Daoy (cell line): ENCODE measurements around the gene RFNG. TPM values are rescaled to one million over a fixed set of nuclear protein-coding genes. Genes with fewer than 3 reads are reported as not detected.

Experiments used
- DNase-seq: peaks from one replicate; pipeline ENCODE4 v3.0.0-alpha.2; 2015; ENCODE audit warnings: low read depth
- total RNA-seq: library from RNA; depleted of rRNA; stranded (reverse); fragments of >200 nt; shearing (Covaris generic); gene quantifications from 2 replicates; pipeline ENCODE4 v1.2.3, GENCODE V29; 2014

Gene RFNG
- total RNA-seq, 1 experiment from 2014 or later, result 20.2 TPM

DNA sequence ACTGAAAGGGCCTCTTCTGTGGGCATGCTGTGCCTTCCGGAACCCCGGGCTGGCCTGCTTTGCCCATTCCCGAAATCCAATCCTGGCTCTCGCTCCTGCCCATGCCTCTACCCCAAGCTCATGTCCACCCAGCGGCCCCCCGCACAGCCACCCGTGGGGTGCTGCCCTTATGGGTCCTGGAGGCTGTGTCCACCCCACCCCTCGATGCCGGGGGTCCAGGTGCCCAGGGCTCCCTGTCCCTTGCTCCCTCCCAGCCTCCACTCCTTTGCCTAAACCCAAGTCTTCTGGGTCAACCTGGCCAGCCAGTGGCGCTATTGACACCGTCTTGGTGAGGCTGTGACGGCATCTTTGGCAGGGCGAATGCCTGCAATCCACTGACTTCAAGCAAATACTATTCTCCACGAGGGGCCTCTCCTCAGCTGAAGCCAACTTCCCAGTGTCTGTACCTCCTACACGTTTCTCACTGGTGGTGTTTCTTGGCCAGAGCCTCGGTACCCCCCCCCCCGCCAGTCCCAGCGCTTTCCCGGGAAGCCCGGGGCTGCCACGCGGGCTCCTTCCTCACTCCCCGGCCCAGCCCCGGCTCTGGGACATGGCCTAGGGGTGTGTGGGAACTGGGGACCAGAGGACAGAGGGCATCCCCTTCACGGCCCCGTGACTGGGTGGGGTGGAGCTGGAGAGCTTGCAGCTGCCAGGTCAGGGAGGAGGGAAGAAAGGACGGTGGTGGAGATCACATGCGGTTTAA, 26.2 kb upstream of the RFNG start:
- DNase-seq, result no peak

DNA sequence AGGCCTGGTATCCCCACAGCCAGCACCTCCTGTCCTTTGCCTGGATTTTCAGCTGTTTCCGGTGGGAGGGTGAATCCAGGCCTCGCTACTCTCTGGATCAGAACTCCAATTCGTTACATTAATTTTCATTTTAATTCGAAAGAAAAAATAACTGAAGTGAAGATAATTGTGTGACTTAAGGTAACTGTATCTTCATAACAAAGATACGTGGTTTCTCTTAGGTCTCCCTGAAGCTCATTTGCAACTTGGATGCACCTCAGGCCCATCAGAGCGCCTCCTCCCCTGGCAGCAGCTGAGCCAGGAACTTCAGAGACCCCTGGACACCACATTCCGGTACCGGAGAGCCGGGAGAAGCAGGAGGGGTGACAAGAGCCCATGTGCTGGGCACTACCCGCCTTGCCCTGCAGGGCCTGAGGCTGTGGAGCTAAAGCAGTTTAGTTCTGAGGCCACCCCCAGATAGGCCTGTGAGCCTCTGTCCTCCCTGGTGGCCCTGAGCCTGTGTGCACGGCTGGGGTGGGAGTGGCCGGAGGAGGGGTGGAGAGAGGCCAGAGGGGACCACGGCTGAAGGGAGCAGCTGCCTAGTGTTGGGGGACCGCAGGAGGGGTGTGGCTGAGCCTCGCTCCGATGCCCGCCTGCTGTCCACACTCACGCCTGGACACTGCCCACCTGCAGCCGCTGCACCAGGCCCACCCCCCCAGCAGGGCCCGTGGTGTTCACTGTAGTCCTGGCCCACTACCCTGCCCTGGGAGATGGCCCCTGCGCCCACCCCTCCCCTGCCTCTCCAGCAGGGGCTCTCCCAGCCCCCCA, 25.4 kb upstream of the RFNG start:
- DNase-seq, result no peak

DNA sequence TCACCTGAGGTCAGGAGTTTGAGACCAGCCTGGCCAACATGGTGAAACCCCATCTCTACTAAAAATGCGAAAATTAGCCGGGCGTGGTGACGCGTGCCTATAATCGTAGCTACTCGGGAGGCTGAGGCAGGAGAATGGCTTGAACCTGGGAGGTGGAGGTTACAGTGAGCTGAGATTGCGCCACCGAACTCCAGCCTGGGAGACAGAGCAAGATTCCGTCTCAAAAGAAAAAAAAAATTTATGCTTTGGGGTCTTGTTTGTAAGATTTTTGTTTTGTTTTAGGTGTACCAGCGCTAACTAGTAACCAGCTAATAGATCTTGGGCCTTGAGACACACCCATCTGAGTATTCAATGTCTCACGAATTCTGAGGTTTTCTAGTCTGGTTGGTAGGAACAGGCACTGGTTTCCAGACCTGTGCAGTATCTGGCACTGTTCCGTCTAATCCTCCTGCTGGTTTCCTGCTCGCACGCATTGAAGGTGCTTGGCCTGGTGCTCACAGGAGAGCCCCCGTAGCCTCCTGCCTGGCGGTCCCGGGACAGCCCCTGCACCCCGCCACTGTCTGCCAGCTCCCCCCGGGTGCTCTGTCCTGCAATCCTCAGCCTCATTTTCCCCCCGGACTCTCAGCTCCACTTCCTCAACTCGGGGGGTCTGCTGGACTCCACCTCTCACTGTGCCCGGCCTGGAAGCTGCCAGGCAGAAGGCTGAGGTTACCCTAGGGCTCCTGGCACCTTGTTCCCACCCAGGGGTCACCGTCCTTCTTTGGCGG, 24.6 kb upstream of the RFNG start:
- no peak for DNase-seq

DNA sequence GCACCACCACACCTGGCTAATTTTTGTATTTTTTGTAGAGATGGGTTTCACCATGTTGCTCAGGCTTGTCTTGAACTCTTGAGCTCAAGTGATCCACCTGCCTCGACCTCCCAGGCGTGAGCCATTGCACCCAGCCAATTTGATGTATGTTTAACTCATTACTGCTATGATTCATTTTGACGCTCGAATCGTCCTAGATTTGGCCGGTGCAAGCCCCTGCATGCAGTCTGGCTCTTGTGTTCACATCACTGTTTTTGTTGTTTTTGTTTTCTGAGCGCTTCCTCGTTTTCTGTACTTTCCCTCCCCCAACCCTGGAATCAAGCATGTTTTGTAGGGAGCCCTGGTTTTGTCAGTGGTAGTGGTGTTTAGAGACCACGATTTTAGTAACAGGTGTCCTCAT, 21.8 kb upstream of the RFNG start:
- DNase-seq, result no peak

DNA sequence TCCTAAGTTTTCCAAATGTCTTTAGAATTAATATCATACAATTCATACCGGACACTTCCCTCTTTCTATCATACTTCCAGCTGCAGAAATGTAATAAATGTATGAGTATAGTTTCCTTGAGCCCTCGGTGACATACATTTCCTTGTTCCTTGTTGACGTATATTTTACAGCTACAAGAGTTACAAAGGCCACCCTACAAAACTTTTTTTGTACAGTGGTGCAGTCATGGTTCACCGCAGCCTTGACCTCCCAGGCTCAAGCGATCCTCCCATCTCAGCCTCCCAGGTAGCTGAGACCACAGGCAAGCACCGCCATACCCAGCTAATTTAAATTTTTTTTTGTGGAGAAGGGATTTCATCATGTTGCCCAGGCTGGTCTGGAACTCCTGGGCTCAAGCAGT, 21.2 kb upstream of the RFNG start:
- DNase-seq, result no peak

DNA sequence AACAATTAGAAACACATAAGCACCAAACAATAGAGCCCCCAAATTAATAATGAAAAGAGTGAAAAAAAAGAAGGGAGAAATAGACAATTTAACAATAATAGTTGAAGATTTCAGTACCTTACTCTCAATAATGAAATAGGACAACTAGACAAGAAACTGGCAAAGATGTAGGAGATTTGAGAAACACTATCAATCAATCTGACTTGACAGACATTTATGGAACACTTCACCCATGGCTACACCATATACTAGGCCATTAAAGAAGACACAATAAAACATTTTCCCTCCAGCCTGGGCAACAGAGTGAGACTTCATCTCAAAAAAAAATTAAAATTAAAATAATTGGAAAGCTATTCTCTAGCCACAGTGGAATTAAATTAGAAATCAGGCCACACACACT, 19.0 kb upstream of the RFNG start:
- DNase-seq, result no peak

DNA sequence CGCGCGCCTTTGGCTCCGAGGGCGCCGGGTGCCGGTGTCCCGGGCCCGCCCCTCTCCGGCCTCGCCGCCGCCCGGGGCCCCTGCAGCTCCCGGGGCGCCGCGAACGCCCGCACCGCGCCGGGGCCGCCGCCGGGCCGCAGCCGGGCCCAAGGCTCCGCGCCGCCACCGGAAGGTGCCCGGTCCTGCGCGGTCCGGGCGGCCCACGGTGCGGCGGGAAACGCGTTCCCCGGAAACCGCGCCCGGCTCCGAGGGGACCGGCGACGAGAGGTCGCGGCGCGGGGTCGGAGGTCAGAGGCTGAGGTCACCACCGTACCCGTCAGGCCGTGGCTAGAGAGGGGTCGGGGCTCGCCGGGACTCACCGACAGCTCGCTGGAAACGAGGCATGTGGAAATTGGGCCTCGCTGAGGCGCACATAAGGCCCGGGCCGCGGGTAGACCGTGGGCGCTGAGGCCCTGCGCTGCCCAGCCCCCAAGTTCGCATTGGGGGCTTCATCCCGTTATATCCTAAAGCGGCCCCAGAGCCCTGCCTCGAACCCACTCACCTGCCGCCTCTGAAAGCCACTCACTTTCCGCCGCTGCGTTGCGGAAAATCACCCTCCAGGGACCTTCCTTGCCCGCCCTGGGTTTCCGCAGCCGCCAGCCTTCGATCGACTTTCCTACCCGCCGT, 14.2 kb upstream of the RFNG start, which contains the start of gene DUS1L:
Gene DUS1L (minus strand): TSS at position 167 of the 666 bp plus-strand sequence. CDS start 745 bp downstream, outside the sequence.
- DNase-seq, result peak; percentile 61

DNA sequence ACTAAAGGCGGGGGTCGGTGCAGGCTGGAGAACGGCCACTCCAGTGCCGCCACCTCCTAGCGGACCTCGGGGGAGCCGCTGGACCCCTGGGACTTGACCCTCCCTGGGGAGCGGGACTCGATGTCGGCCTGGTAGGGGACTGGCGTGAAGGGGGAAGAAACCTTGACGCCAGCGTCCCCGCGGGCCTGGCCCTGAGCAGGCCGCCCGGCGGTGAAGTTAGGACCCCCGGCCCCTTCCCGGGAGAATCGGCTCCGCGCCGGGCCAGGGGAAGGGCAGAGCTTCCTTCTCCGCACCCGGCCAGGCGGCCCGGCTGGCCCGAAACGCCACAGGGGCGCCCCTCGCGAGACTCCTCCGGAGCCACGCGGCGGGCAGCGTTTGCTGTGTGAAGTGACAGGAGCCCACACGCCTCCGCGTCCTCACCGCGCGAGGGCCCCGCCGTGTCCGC, 13.6 kb upstream of the RFNG start:
- no peak for DNase-seq

DNA sequence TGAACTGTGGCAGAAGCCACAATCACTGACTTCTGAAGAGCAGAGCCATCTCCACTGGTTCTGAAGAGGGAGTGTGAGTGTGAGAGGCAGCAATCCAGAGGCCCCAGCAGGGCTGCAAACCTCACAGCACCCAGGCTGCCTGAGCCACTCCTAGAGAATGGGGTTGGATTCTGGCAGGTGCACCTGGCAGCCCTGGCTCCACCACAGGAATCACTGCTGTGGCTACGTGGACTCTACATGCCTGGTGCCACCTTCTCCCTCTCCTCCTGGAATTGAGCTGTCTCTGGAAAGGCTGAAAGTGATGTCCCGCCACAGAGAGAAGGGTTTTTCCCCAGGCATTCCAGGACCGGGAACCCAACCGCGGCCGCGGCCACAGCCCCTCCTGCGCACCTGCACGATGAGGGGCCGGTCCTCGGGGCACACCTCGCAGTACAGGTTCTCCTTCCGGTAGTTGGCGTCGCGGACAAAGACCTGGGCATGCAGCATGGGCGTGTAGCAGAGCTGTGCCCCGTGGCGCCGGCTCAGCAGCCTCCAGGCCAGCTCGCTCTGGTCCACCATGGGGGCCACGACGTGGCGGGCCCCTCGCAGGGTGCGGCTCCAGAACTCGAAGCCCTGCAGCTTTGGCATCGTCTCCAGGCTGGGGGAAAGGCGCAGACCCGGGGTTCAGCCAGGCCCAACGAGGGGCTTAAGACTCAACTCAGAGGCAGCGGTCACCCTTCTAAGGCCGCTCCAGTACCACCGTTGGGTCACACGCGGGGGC, 13.0 kb upstream of the RFNG start:
- DNase-seq, result no peak

DNA sequence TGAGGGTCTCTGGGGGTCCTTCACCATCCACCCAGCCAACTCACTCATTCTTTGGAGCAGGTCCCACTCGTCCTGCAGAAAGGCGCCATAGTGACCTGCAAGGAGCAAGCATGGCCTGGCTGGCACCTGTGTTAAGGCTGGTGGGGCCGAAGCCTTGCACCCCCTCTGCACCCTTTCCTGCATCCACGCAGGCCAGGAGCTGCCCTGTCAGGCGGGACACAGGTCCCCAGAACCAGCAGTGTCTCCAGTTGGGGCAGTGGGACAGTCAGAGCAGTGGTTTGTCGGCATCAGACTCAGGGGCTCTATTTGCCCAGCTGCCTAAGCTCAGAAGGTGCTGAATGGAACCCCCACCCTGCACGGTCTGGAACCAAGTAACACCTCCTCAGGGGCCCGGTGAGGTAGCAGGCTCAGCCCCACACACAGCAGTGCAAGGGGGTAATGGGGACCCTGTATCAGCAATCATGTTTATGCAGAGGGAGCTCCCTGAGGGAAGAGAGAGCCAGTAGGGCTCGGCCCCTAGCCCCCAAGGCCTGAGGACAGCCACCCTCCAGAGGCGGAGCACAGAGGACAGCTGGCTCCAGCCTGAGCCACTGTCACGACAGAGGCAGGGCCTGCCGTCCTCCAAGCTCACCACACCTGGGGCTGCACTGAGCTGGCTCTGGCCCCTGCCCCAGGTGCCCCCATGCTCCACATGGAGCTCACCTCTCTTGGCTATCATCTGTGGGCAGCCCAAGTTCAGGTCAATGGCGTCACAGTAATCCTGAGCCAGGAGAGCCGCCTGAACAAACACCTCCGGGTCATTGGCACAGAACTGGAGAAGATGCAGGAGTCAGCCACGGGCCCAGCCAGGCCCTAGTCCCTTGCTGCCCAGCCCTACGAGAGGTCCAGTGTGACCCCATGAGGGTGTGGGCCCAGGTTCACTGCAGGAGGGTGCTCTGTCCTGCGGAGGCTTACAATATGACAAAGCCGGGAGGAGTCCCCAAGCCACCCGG, 12.1 kb upstream of the RFNG start:
- no peak for DNase-seq

DNA sequence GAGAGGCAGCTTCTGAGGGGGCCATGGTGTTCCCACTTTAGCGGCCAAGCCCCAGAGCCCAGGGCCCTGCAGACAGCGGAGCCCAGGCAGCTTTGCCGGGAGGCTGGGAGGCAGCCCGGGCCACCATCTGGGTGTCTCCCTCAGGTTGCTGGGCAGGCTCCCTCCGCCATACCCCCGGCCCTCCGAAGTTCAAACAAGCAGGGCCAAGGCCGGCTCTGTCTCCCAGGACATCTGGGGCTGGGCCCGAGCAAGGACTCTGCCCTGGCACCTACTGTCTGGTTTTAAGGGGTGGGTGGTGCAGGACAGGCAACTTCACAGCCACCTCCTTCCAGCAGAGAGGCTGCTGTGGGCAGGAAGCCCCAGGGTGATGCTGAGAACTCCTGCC, 11.4 kb upstream of the RFNG start:
- DNase-seq, result no peak

DNA sequence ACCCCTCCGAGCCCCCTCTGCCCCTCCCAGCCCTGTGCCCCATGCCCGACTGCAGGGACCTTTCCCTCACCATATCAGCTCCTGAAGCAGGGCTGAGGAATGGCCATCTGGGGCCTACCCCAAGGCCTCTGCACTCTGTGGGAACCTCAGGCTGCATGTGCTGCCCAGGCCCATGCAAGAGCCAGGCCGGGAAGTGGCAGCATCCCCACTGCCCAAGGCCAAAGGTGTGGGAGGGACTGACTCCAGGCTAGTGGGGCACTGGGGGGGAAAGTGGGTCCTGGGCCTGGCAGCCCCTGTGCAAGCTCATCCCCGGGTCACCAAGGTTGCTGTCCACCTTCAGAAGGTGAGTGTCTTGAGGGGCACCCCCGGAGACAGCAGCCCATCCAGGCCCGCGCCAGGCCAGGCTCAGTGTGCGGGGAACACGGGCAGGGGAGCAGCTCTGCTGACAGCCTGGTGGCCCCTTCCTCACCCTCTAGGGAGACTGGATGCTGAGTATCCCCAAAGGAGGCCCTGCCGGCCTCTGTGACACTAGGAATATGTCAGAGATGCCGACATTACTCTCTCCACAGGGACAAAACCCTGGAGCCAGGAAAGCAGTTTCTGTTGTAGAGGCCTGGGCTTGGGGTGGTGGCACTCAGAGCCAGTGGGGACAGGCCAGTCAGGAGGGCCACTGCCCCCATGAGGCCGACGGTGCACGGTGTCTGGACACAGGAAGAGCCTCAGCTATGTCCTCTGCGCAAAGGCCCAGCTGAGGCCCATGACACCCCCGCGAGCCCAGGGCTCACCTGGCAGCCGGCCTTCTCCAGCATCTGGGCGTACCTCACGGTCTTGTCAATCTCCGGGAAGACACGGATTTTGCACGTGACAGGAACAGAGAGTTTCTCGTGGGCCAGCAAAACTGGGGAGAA, 10.7 kb upstream of the RFNG start:
- DNase-seq, result no peak

DNA sequence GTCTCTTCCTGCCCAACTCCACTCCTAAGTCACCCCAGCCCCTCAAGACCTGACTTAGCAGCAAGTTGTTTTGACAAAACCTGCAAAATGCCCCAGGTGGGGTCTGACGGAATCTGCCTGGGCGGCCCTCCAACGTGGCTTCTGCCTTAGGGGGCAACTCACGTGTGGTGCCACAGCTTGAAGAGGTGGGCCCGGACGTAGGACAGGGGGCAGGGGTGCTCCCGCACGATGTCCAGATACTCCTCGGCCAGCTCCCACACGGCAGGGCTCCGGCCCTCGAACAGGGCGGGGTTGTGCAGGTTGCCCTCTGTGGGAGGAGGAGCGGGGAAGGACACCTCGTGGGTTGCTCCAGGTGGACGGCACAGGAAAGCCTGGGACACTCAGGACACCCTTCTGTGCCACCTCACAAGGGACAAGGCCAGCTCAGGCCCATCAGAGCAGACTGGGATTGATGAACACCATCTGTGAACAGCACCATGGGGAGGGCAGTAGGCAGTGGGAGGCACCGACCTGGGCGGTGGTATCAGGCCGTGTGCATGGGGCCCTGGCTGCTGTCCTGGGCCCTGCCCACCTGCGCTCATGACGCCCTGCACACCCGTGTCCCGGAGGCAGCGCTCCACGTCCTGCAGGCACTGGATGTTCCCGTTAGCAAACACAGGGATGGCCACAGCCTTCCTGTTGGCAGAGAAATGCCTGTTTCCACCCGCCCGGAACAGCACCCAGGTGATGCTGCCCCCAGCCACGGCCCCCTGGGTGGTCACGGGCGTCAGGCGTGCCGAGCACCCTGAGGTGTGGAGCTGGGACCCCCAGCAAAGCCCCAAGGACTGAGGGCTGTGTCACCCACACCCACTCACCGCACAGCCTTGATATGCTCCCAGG, 9.7 kb upstream of the RFNG start:
- no peak for DNase-seq

DNA sequence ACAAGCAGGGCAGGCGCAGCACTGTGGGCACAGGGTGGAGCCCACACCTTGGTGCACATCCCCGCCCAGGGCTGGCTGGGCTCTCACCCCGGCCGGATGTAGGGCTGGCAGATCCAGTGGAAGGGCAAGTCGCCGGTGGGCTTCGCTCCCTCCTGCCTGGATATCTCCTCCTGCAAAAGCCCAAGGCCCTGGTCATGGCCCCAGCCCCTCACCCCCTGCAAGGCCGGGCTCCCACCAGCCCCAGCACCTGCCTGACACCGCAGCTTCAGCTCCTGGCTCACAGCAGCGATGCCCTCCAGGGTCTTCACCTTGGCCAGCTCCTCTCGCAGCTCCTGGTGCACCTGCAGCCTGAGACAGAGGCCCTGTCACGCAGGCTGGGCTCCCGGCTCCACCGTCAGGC, 9.0 kb upstream of the RFNG start:
- peak; percentile 3 for DNase-seq

DNA sequence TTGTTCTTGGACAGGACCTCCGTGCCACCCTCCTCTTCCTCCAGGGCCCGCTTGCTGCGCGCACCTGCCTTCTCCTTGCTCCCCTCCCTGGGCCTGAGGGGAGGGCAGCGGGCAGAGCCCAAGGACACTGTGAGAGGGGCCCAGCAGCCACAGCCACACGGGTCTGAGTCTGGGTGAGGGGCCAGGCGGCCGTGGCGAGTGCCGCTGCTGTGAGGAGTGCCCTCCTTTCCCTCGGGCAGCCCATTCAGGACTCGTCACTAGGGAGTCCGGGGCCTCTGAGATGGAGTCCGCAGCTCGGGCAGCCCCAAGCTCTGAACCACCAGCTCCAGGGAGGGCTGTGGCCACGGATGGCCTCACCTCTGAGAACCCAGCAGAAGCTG, 8.4 kb upstream of the RFNG start:
- peak; percentile 4 for DNase-seq

DNA sequence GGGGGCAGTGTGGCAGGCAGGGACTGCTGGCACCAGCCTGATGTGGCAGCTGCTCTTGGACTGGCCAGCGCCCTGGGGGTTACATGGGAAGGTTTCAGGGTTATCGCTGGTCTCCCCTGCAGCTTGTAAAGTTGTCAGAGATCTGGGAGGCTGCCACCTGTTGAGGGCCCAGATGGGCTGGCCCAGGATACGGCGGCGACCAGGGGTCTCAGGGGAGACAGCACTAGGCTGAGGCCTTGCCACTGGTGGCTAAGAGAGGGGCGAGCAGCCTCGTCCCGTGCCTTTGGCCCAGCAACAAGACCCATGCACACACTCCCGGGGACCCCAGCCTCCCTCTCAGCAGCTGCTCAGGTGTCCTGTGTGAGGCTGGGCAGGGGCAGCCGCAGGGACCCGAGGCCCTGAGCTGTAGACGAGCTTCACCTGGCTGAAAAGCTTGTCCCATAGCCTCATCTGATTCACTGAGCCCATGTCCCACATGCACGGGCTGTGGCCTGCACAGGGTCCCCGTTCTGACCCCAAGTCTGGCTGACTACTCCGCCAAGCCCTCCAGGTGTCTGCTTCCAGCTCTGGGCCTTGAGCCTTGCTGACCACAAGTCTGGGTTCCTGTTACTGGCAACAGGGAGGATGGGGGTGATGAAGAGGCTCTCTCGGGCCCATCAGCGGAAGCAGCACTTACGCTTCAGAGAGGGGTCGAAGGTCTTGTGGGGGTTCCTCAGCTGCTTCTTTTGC, 7.8 kb upstream of the RFNG start:
- peak; percentile 8 for DNase-seq

DNA sequence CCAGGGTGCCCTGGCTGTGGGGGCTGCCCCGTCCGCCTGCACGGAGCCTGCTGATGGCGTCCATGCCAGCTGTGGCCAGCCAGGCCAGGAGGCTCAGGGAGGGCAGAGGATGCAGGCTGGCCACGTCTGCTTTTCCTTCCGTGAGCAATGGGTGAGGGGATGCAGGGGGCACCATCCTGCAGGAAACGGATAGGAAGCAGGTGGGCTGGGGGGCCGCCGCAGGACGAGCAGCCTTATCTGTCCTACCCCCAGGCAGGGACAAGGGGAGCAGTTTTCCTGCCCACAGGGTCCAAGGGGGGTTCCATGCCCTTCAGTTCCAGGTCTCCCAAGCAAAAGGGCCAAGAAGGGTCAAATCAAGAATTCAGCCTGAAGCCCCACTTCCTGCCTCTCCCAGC, 7.2 kb upstream of the RFNG start:
- DNase-seq, result peak; percentile 7
